Measurements from ENCODE around the gene ERH.

The ERH gene

GRCh38 chr14:69355154-69355597 lies 42.9 kb downstream of the ERH start:
- no peak for DNase-seq

GRCh38 chr14:69354383-69355153 lies 43.5 kb downstream of the ERH start:
- DNase-seq, result peak; percentile 42

GRCh38 chr14:69353168-69353567 lies 44.9 kb downstream of the ERH start:
- no peak for DNase-seq

- DNase-seq, result no peak
Observed at GRCh38 chr14:69351911-69352310, 46.2 kb downstream of the ERH start.

GRCh38 chr14:69351385-69351784 lies 46.7 kb downstream of the ERH start:
- DNase-seq, result no peak

- no peak for DNase-seq
Observed at GRCh38 chr14:69350892-69351291, 47.2 kb downstream of the ERH start.

GRCh38 chr14:69349091-69349777 lies 48.9 kb downstream of the ERH start:
- no peak for DNase-seq

- DNase-seq, result no peak
Observed at GRCh38 chr14:69346710-69347109, 51.4 kb downstream of the ERH start.

GRCh38 chr14:69345402-69345801 lies 52.7 kb downstream of the ERH start:
- DNase-seq, result no peak

GRCh38 chr14:69344171-69344570 lies 53.9 kb downstream of the ERH start:
- no peak for DNase-seq

- DNase-seq, result no peak
Observed at GRCh38 chr14:69342928-69343525, 55.1 kb downstream of the ERH start.

- DNase-seq, result no peak
Observed at GRCh38 chr14:69339426-69339825, 58.7 kb downstream of the ERH start.

GRCh38 chr14:69337984-69338383 lies 60.1 kb downstream of the ERH start:
- no peak for DNase-seq

GRCh38 chr14:69335371-69335771 lies 62.7 kb downstream of the ERH start:
- DNase-seq, result no peak

GRCh38 chr14:69334576-69334975 lies 63.5 kb downstream of the ERH start:
- DNase-seq, result no peak

GRCh38 chr14:69333791-69334337 lies 64.2 kb downstream of the ERH start:
- DNase-seq, result no peak

- DNase-seq, result no peak
Observed at GRCh38 chr14:69332782-69333395, 65.2 kb downstream of the ERH start.

GRCh38 chr14:69331206-69331605 lies 66.9 kb downstream of the ERH start:
- DNase-seq, result no peak
